IMR-90 (cell line): ENCODE measurements around the gene PANK2.

Experiments used
- BHLHE40 ChIP-seq: fragments of 150-350 bp; IDR thresholded peaks from 2 replicates; pipeline ENCODE4 v1.6.1; 2016; ENCODE audit warnings: mild to moderate bottlenecking, low read depth, low read length
- CEBPB ChIP-seq: IDR thresholded peaks from 2 replicates; pipeline ENCODE4 v1.6.1; 2012; ENCODE audit warnings: low read depth, low read length, improper control_type of control experiment
- CTCF ChIP-seq: conservative IDR thresholded peaks from 2 replicates; pipeline ENCODE4 v1.5.1; 2012; ENCODE audit warnings: mild to moderate bottlenecking, low read depth, low read length, improper control_type of control experiment
- FOS ChIP-seq: fragments of 150-350 bp; IDR thresholded peaks from 2 replicates; pipeline ENCODE4 v1.6.1; 2016; ENCODE audit warnings: low read depth, low read length
- MAZ ChIP-seq: IDR thresholded peaks from 2 replicates; pipeline ENCODE4 v1.6.1; 2012; ENCODE audit warnings: low read depth, mild to moderate bottlenecking, low read length, improper control_type of control experiment, moderate library complexity, borderline replicate concordance
- MXI1 ChIP-seq: IDR thresholded peaks from 2 replicates; pipeline ENCODE4 v1.6.1; 2012; ENCODE audit warnings: low read depth, mild to moderate bottlenecking, low read length, moderate library complexity, borderline replicate concordance
- NFE2L2 ChIP-seq: fragments of 150-350 bp; IDR thresholded peaks from 2 replicates; pipeline ENCODE4 v1.6.1; 2016; ENCODE audit warnings: low read depth, mild to moderate bottlenecking, low read length
- POLR2A ChIP-seq: IDR thresholded peaks from 2 replicates; pipeline ENCODE4 v1.6.1; 2012; ENCODE audit warnings: mild to moderate bottlenecking, low read depth, low read length
- RAD21 ChIP-seq: IDR thresholded peaks from 2 replicates; pipeline ENCODE4 v1.6.1; 2012; ENCODE audit warnings: low read length, improper control_type of control experiment
- RFX5 ChIP-seq: IDR thresholded peaks from 2 replicates; pipeline ENCODE4 v1.8.0; 2012; ENCODE audit warnings: low read depth, mild to moderate bottlenecking, low read length, moderate library complexity
- SMC3 ChIP-seq: fragments of 150-350 bp; IDR thresholded peaks from 2 replicates; pipeline ENCODE4 v1.6.1; 2016; ENCODE audit warnings: low read depth, mild to moderate bottlenecking, antibody characterized with exemption, low read length, moderate library complexity
- TF ChIP-seq, protein P1 (sequence below): fragments of 150-350 bp; IDR thresholded peaks from 2 replicates; pipeline ENCODE4 v1.6.1; 2016; ENCODE audit warnings: low read depth, mild to moderate bottlenecking, low read length, moderate library complexity, borderline replicate concordance

DNA sequence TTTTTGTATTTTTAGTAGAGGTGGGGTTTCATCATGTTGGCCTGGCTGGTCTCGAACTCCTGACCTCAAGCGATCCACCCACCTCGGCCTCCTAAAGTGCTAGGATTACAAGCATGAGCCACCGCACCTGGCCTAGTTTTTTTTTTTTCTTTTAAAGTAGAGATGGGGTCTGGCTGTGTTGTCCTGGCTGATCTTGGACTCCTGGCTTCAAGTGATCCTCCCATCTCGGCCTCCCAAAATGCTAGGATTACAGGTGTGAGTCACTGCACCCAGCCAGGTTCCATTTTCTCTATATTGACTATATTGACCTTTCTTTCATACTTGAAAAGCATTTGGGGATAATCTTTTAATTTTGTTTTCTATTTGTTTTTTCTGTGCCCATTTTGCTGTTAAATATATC, 13.3 kb downstream of the PANK2 start:
- TF ChIP-seq NFE2L2, result no peak
- TF ChIP-seq CTCF, result no peak
- no peak for TF ChIP-seq SMC3
- no peak for TF ChIP-seq MXI1
- TF ChIP-seq RAD21, result no peak
- TF ChIP-seq RFX5, result no peak
- TF ChIP-seq POLR2A, result no peak
- no peak for TF ChIP-seq MAZ
- no peak for TF ChIP-seq CEBPB
- TF ChIP-seq FOS, result no peak
- no peak for TF ChIP-seq BHLHE40
- TF ChIP-seq, protein P1, sequence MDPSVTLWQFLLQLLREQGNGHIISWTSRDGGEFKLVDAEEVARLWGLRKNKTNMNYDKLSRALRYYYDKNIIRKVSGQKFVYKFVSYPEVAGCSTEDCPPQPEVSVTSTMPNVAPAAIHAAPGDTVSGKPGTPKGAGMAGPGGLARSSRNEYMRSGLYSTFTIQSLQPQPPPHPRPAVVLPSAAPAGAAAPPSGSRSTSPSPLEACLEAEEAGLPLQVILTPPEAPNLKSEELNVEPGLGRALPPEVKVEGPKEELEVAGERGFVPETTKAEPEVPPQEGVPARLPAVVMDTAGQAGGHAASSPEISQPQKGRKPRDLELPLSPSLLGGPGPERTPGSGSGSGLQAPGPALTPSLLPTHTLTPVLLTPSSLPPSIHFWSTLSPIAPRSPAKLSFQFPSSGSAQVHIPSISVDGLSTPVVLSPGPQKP, result no peak
